H1 (cell line): ENCODE results near the gene SETD9. TPM values are rescaled to one million over a fixed set of nuclear protein-coding genes. Genes with fewer than 3 reads are reported as not detected.

Experiments
- GTF2F1 ChIP-seq: IDR thresholded peaks from 2 replicates; pipeline ENCODE4 v1.6.1; 2012; ENCODE audit warnings: low read depth, low read length, improper control_type of control experiment, borderline replicate concordance
- KDM4A ChIP-seq: IDR thresholded peaks from one replicate; pipeline ENCODE4 v1.7.1; 2012; ENCODE audit warnings: low read depth, mild to moderate bottlenecking, moderate library complexity, low read length, inconsistent platforms; ENCODE audit not compliant: severe bottlenecking
- NRF1 ChIP-seq: IDR thresholded peaks from 2 replicates; pipeline ENCODE4 v1.6.1; 2011; ENCODE audit warnings: mild to moderate bottlenecking, low read depth, low read length, improper control_type of control experiment
- POLR2A ChIP-seq, 2 experiments: IDR thresholded peaks; 1 replicate in 1 of 2; 2 replicates in 1 of 2; pipeline ENCODE4 v1.6.1; 2011; ENCODE audit warnings: low read depth in 2 of 2, low read length in 2 of 2, mild to moderate bottlenecking in 2 of 2; ENCODE audit errors: control extremely low read depth in 1 of 2
- RBBP5 ChIP-seq: IDR thresholded peaks from 2 replicates; pipeline ENCODE4 v1.7.1; 2012; ENCODE audit warnings: low read depth, mild to moderate bottlenecking, inconsistent platforms, low read length, moderate library complexity, borderline replicate concordance
- SP2 ChIP-seq: IDR thresholded peaks from 2 replicates; pipeline ENCODE4 v1.6.1; 2012; ENCODE audit warnings: mild to moderate bottlenecking, low read length, inconsistent platforms
- SP4 ChIP-seq: IDR thresholded peaks from 2 replicates; pipeline ENCODE4 v1.6.1; 2012; ENCODE audit warnings: low read length, inconsistent platforms
- polyA plus RNA-seq, 7 experiments: library from polyadenylated mRNA; depleted of rRNA in 3 of 7; stranded (reverse) in 5 of 7; unstranded in 2 of 7; fragments of >200 nt in 5 of 7; fragments of 200-250 nt in 2 of 7; gene quantifications; 1 replicate in 5 of 7; 2 replicates in 1 of 7; 4 replicates in 1 of 7; pipeline versions ENCODE4 v1.2.1 to v1.2.3, GENCODE V29; 2011 to 2013; ENCODE audit warnings: missing spikeins in 2 of 7, mixed read lengths in 2 of 7
- total RNA-seq: library from RNA; stranded (reverse); fragmentation: NEBNext Ultra II Directional; extraction: Animal tissue kit (Norgen Biotek cat#: 25700); gene quantifications from 2 replicates; pipeline ENCODE4 v1.2.1, GENCODE V29; 2021

The SETD9 gene
- total and polyA plus RNA-seq, 2 of the 8 experiments (the other 6 are each of a cell fraction or from before 2014, with no cell fraction given), result 4.5 to 11.9 TPM

GRCh38 chr5:56954262-56954661 lies 44.9 kb downstream of the SETD9 start (continued):
- no peak for TF ChIP-seq POLR2A (IDR thresholded peaks at IDR 0.05; ENCODE audit: control extremely low read depth in 1 of 2, low read depth in 2 of 2, low read length in 2 of 2)
- no peak for TF ChIP-seq KDM4A
- no peak for TF ChIP-seq RBBP5
- no peak for TF ChIP-seq GTF2F1
- TF ChIP-seq SP4, result no peak
- no peak for TF ChIP-seq NRF1
- TF ChIP-seq SP2, result no peak
